Hepatocyte (in vitro differentiated cells): Measurements from ENCODE around the gene SYTL5. TPM values are rescaled to one million over a fixed set of nuclear protein-coding genes. Genes with fewer than 3 reads are reported as not detected.

Source experiments
- DNase-seq: peaks from one replicate; pipeline ENCODE4 v3.0.0-alpha.2; 2016; ENCODE audit warnings: low spot score
- H2AFZ ChIP-seq: fragments of 200-600 bp; sonication (generic); 2 replicates; pipeline ENCODE4 v1.6.0; 2016; ENCODE audit warnings: antibody characterized with exemption, mild to moderate bottlenecking
- H3K27ac ChIP-seq: fragments of 200-600 bp; sonication (generic); 2 replicates; pipeline ENCODE4 v1.5.1; 2016; ENCODE audit warnings: mild to moderate bottlenecking
- H3K27me3 ChIP-seq: fragments of 200-600 bp; sonication (generic); 2 replicates; pipeline ENCODE4 v1.6.1; 2016
- H3K36me3 ChIP-seq: fragments of 200-600 bp; sonication (generic); replicated peaks from 2 replicates; pipeline ENCODE4 v1.5.1; 2016; ENCODE audit warnings: low read depth; ENCODE audit not compliant: insufficient read depth
- H3K4me1 ChIP-seq: fragments of 200-600 bp; sonication (generic); 2 replicates; pipeline ENCODE4 v1.5.1; 2016; ENCODE audit warnings: mild to moderate bottlenecking, moderate library complexity; ENCODE audit not compliant: insufficient read depth
- H3K4me2 ChIP-seq: fragments of 200-600 bp; sonication (generic); 2 replicates; pipeline ENCODE4 v1.6.0; 2016
- H3K4me3 ChIP-seq: fragments of 200-600 bp; sonication (generic); 2 replicates; pipeline ENCODE4 v1.5.1; 2016; ENCODE audit warnings: mild to moderate bottlenecking
- H3K79me2 ChIP-seq: fragments of 200-600 bp; sonication (generic); 2 replicates; pipeline ENCODE4 v1.6.0; 2017; ENCODE audit warnings: mild to moderate bottlenecking
- H3K9me2 ChIP-seq: fragments of 200-600 bp; sonication (generic); replicated peaks from 2 replicates; pipeline ENCODE4 v1.6.0; 2017; ENCODE audit warnings: mild to moderate bottlenecking; ENCODE audit not compliant: insufficient read depth
- H3K9me3 ChIP-seq: fragments of 200-600 bp; sonication (generic); 2 replicates; pipeline ENCODE4 v1.5.1; 2016; ENCODE audit warnings: low read depth, mild to moderate bottlenecking
- H4K20me1 ChIP-seq: fragments of 200-600 bp; sonication (generic); 2 replicates; pipeline ENCODE4 v1.6.0; 2016; ENCODE audit warnings: mild to moderate bottlenecking; ENCODE audit not compliant: insufficient read depth, poor library complexity, severe bottlenecking
- CTCF ChIP-seq: fragments of 200-600 bp; sonication (generic); IDR thresholded peaks from 2 replicates; pipeline ENCODE4 v1.5.1; 2016; ENCODE audit warnings: antibody characterized with exemption, mild to moderate bottlenecking; ENCODE audit not compliant: poor library complexity
- EZH2 ChIP-seq: fragments of 200-600 bp; sonication (generic); IDR thresholded peaks from 2 replicates; pipeline ENCODE4 v1.6.1; 2016; ENCODE audit warnings: antibody characterized with exemption, mild to moderate bottlenecking, borderline replicate concordance
- EZH2phosphoT487 ChIP-seq: fragments of 200-600 bp; sonication (generic); IDR thresholded peaks from one replicate; pipeline ENCODE4 v1.6.1; 2018; ENCODE audit warnings: antibody characterized with exemption, mild to moderate bottlenecking, low read depth, moderate library complexity; ENCODE audit not compliant: unreplicated experiment, severe bottlenecking
- WGBS: methylation state at CpG from one replicate; pipeline ENCODE4 v1.1.6; 2016; ENCODE audit warnings: low lambda C conversion rate; ENCODE audit errors: missing lambda C conversion rate; 5-methylcytosine and 5-hydroxymethylcytosine counted together
- polyA plus RNA-seq: library from polyadenylated mRNA; unstranded; fragments of >200 nt; fragmentation: Nextera tagmentation; extraction: Ambion mirVana; gene quantifications from 2 replicates; pipeline ENCODE4 v1.2.1, GENCODE V29; 2016
- total RNA-seq: library from RNA; depleted of rRNA; stranded (reverse); fragments of >200 nt; gene quantifications from 2 replicates; pipeline ENCODE4 v1.2.3, GENCODE V29; 2014

The SYTL5 gene
- total and polyA plus RNA-seq, 2 experiments from 2014 or later: 1.2 to 8.0 TPM

- Histone ChIP-seq H3K4me3 (no peak overlapping the region), H3K9me2 (no peaks in the 10 kb centered on the region), H3K4me1 (no peaks in the 10 kb centered on the region), H3K79me2 (no peaks in the 10 kb centered on the region), H3K27me3 (no peaks in the 10 kb centered on the region), H4K20me1 (no peaks in the 10 kb centered on the region), H3K9me3 (no peaks in the 10 kb centered on the region), H3K27ac (no peak overlapping the region), H2AFZ (no peak overlapping the region), H3K36me3 (no peaks in the 10 kb centered on the region), H3K4me2 (no peak overlapping the region)
- 39% methylated on average over 1 of the region's 1 CpG for WGBS
- TF ChIP-seq EZH2phosphoT487 (no peak), EZH2 (no peak), CTCF (no peak)
- DNase-seq: no peak
Observed at GRCh38 chrX:38087594-38087993, 81.2 kb downstream of the SYTL5 start.

GRCh38 chrX:38089173-38089982 lies 83.0 kb downstream of the SYTL5 start:
- H3K4me1 ChIP-seq: no peaks in the 10 kb centered on the region
- no peaks in the 10 kb centered on the region for H3K36me3 ChIP-seq
- H2AFZ ChIP-seq: no peak overlapping the region
- H3K79me2 ChIP-seq: no peaks in the 10 kb centered on the region
- H3K4me3 ChIP-seq: no peak overlapping the region
- TF ChIP-seq CTCF (no peak), EZH2phosphoT487 (no peak), EZH2 (no peak)
- 60% methylated on average over 8 of the region's 8 CpGs for WGBS
- H3K27me3 ChIP-seq: no peaks in the 10 kb centered on the region
- no peak for DNase-seq
- H3K27ac ChIP-seq: no peak overlapping the region
- no peaks in the 10 kb centered on the region for H3K9me3 ChIP-seq
- H3K4me2 ChIP-seq: no peak overlapping the region
- no peaks in the 10 kb centered on the region for H3K9me2 ChIP-seq
- no peaks in the 10 kb centered on the region for H4K20me1 ChIP-seq

GRCh38 chrX:38095971-38096529 lies 89.7 kb downstream of the SYTL5 start:
- Histone ChIP-seq H3K9me2 (no peaks in the 10 kb centered on the region), H3K27me3 (no peaks in the 10 kb centered on the region), H3K79me2 (no peaks in the 10 kb centered on the region), H3K36me3 (no peaks in the 10 kb centered on the region), H4K20me1 (no peaks in the 10 kb centered on the region), H3K27ac (no peak overlapping the region), H3K4me1 (no peaks in the 10 kb centered on the region), H2AFZ (no peak overlapping the region), H3K4me2 (no peak overlapping the region), H3K4me3 (no peak overlapping the region), H3K9me3 (no peaks in the 10 kb centered on the region)
- WGBS: 63% methylated on average over 4 of the region's 4 CpGs
- TF ChIP-seq EZH2 (no peak), EZH2phosphoT487 (no peak), CTCF (no peak)
- no peak for DNase-seq
